Measurements from ENCODE around the gene C20orf204. TPM values are rescaled to one million over a fixed set of nuclear protein-coding genes. Genes with fewer than 3 reads are reported as not detected.
A peak's percentile ranks its signal among the peaks of the same experiment; 100 is the strongest.

The C20orf204 gene
- total RNA-seq, 3 donors from 2014 or later, result 0.66 to 1.3 (median 1.1) TPM

DNA sequence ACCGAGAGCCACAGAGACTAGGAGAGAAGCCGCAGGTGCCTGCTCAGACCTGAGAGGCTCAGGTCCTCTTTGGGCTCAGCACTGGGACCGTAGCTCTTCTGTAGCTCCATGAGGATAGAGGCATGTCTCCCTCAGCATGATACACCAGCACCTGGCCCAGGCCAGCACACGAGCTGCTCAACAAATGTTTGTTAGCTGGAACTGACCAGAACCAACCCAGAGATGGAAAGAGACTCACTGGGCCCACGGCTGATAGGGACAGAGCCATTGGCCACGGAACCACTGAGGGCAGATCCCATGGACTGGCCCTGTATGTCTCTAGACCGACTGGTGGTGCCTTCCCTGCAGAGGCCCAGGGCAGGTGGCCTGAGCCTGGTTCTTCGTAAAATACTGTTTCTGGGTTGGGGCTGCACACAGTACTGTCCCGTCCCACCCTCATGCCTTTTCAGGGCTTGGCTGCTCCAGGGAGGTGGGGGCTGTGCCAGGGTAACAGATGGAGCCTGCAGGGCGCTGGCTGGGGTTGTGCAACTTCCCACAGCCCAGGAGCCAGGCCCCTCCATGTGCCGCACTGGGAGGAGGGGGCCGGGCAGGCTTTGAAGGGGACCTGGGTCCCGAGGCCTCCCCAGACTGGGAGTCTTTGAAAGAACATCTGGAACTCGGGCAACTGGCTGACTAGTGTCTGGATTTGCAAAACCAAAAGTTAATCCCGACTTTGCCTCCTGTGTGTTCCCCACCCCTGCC, 5.2 kb downstream of the C20orf204 start:
- Histone ChIP-seq H3K9me3 (no peaks in the 10 kb centered on the region), H3K4me3 (peak overlapping the region in 1 of 3 donors; percentile 71), H3K4me1 (peaks cover 0 to 4% of the 10 kb centered on the region in 2 donors), H3K27me3 (peaks cover 0 to 28% of the 10 kb centered on the region in 2 donors), H3K27ac (peak overlapping the region in 1 of 2 donors; percentile 52), H3K36me3 (no peaks in the 10 kb centered on the region)
- no peak for DNase-seq (ENCODE audit: low spot score in 2 of 2)
- intact Hi-C loops (cut with DNase I; ENCODE audit: low total_unique reads), result no loop called here
- TF ChIP-seq POLR2A (IDR thresholded peaks at IDR 0.05) (no peak), POLR2AphosphoS5 (IDR thresholded peaks at IDR 0.05) (no peak), CTCF (IDR thresholded peaks at IDR 0.05) (no peak)

DNA sequence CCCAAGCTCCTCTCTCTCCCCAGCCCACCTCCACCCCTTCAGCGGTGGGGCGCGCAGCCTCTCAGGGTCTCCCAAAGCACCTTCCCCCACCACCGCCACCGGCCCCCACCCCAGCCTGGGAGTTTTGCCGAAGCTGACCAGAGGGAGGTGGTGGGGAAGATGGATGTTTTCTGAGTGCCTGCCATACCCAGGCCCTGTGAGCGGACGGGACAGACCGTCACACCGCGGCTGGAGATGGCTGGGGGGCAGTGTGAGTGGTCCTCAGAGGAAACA, 5.7 kb downstream of the C20orf204 start:
- intact Hi-C loops (cut with DNase I; ENCODE audit: low total_unique reads), result no loop called here
- Histone ChIP-seq H3K36me3 (no peaks in the 10 kb centered on the region), H3K4me3 (peak overlapping the region; percentile 39 to 71 (median 50)), H3K27ac (peak overlapping the region in 1 of 2 donors; percentile 66), H3K9me3 (no peaks in the 10 kb centered on the region), H3K27me3 (peaks cover 0 to 31% of the 10 kb centered on the region in 2 donors), H3K4me1 (peaks cover 0 to 4% of the 10 kb centered on the region in 2 donors)
- DNase-seq (ENCODE audit: low spot score in 2 of 2), result no peak
- TF ChIP-seq CTCF (IDR thresholded peaks at IDR 0.05), result no peak
- no peak for TF ChIP-seq POLR2AphosphoS5 (IDR thresholded peaks at IDR 0.05)
- TF ChIP-seq POLR2A (IDR thresholded peaks at IDR 0.05), result no peak

GRCh38 chr20:64042054-64042781, 6.2 kb downstream of the C20orf204 start:
- TF ChIP-seq POLR2A (IDR thresholded peaks at IDR 0.05) (no peak), POLR2AphosphoS5 (IDR thresholded peaks at IDR 0.05) (peak in 1 of 3 donors; percentile 11), CTCF (IDR thresholded peaks at IDR 0.05) (no peak)
- peaks cover 0 to 4% of the 10 kb centered on the region in 2 donors for H3K4me1 ChIP-seq

DNA sequence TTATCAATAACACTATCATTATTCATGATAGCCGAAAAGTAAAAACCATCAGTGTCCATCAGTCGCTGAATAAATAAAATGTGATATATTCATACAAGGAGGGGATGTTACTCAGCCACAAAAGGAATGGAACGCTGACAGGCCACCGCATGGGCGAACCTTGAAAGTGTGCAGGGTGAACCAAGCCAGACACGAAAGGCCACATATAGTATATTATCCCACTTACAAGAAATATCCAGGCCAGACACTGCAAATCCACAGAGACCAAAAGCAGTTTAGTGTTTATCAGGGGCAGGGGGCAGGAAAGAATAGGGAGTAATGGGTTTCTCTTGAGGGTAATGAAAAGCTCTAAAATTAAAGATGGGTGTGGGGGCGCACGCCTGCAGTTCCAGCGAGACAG, 7.8 kb downstream of the C20orf204 start:
- H3K4me3 ChIP-seq, result no peak overlapping the region

More at GRCh38 chr20:64042054-64042781, 6.2 kb downstream of the C20orf204 start:
- H3K27me3 ChIP-seq, result peaks cover 0 to 36% of the 10 kb centered on the region in 2 donors
- DNase-seq (ENCODE audit: low spot score in 2 of 2), result no peak
- intact Hi-C loops (cut with DNase I; ENCODE audit: low total_unique reads), result no loop called here
- H3K9me3 ChIP-seq, result no peaks in the 10 kb centered on the region
- no peaks in the 10 kb centered on the region for H3K36me3 ChIP-seq
- peak overlapping the region; percentile 39 to 71 (median 50) for H3K4me3 ChIP-seq
- H3K27ac ChIP-seq, result peak overlapping the region; percentile 65 to 66

More for the DNA sequence above, 7.8 kb downstream of the C20orf204 start:
- Histone ChIP-seq H3K4me1 (peaks cover 0 to 6% of the 10 kb centered on the region in 2 donors), H3K9me3 (no peaks in the 10 kb centered on the region), H3K27me3 (peaks cover 3 to 50% of the 10 kb centered on the region in 2 donors), H3K27ac (no peak overlapping the region), H3K36me3 (no peaks in the 10 kb centered on the region)
- intact Hi-C loops (cut with DNase I; ENCODE audit: low total_unique reads), result no loop called here
- DNase-seq (ENCODE audit: low spot score in 2 of 2), result no peak
- no peak for TF ChIP-seq CTCF (IDR thresholded peaks at IDR 0.05)

All from breast epithelium (tissue), 4 donors.